Measurements from ENCODE around the gene INPP5E. TPM values are rescaled to one million over a fixed set of nuclear protein-coding genes. Genes with fewer than 3 reads are reported as not detected.

INPP5E gene
- total and polyA plus RNA-seq, 8 donors, result 3.2 to 32.1 (median 8.6) TPM

- no peak for TF ChIP-seq POLR2A (IDR thresholded peaks at IDR 0.05)
- peaks cover 93 to 100% (median 100%) of the 10 kb centered on the region in 4 donors for H3K36me3 ChIP-seq
- 89 to 93% (median 93%) methylated on average over 28 to 48 of the region's 48 CpGs for WGBS, 5 donors
Observed at GRCh38 chr9:136418182-136419091, 21.2 kb downstream of the INPP5E start.

GRCh38 chr9:136416914-136417313 lies 22.7 kb downstream of the INPP5E start:
- intact Hi-C loops (cut with DNase I; ENCODE audit: low total_unique reads), result no loop called here
- no peak for DNase-seq
- H3K27me3 ChIP-seq, result no peaks in the 10 kb centered on the region
- WGBS, 5 donors, result 89 to 92% (median 92%) methylated on average over 19 of the region's 19 CpGs
- H3K4me1 ChIP-seq, result peaks cover under 1 to 5% (median 3%) of the 10 kb centered on the region in 4 donors
- TF ChIP-seq, protein P1, sequence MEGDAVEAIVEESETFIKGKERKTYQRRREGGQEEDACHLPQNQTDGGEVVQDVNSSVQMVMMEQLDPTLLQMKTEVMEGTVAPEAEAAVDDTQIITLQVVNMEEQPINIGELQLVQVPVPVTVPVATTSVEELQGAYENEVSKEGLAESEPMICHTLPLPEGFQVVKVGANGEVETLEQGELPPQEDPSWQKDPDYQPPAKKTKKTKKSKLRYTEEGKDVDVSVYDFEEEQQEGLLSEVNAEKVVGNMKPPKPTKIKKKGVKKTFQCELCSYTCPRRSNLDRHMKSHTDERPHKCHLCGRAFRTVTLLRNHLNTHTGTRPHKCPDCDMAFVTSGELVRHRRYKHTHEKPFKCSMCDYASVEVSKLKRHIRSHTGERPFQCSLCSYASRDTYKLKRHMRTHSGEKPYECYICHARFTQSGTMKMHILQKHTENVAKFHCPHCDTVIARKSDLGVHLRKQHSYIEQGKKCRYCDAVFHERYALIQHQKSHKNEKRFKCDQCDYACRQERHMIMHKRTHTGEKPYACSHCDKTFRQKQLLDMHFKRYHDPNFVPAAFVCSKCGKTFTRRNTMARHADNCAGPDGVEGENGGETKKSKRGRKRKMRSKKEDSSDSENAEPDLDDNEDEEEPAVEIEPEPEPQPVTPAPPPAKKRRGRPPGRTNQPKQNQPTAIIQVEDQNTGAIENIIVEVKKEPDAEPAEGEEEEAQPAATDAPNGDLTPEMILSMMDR (IDR thresholded peaks at IDR 0.05), result no peak
- TF ChIP-seq POLR2AphosphoS5 (IDR thresholded peaks at IDR 0.05) (no peak), POLR2A (IDR thresholded peaks at IDR 0.05) (no peak)
- no peaks in the 10 kb centered on the region for H3K9me3 ChIP-seq
- peaks cover 85 to 100% (median 97%) of the 10 kb centered on the region in 4 donors for H3K36me3 ChIP-seq
- H3K4me3 ChIP-seq, result no peak overlapping the region
- H3K27ac ChIP-seq, result no peak overlapping the region

More at GRCh38 chr9:136418182-136419091, 21.2 kb downstream of the INPP5E start:
- no peak for DNase-seq
- intact Hi-C loops (cut with DNase I; ENCODE audit: low total_unique reads), result no loop called here
- Histone ChIP-seq H3K27ac (no peak overlapping the region), H3K9me3 (no peaks in the 10 kb centered on the region), H3K4me1 (no peaks in the 10 kb centered on the region), H3K4me3 (no peak overlapping the region), H3K27me3 (no peaks in the 10 kb centered on the region)

GRCh38 chr9:136416427-136416826 lies 23.2 kb downstream of the INPP5E start:
- H3K27me3 ChIP-seq, result no peaks in the 10 kb centered on the region
- H3K9me3 ChIP-seq, result no peaks in the 10 kb centered on the region
- no peak for DNase-seq
- H3K4me1 ChIP-seq, result peaks cover 5 to 10% (median 8%) of the 10 kb centered on the region in 4 donors
- H3K27ac ChIP-seq, result no peak overlapping the region
- peaks cover 81 to 96% (median 93%) of the 10 kb centered on the region in 4 donors for H3K36me3 ChIP-seq
- TF ChIP-seq, protein P1 (IDR thresholded peaks at IDR 0.05), result no peak
- no peak for TF ChIP-seq EP300 (IDR thresholded peaks at IDR 0.05)
- intact Hi-C loops (cut with DNase I; ENCODE audit: low total_unique reads), result no loop called here
- 92 to 96% (median 95%) methylated on average over 8 of the region's 8 CpGs for WGBS, 5 donors
- no peak overlapping the region for H3K4me3 ChIP-seq

GRCh38 chr9:136412962-136413361 lies 26.7 kb downstream of the INPP5E start:
- no peak overlapping the region for H3K27ac ChIP-seq
- no peaks in the 10 kb centered on the region for H3K9me3 ChIP-seq
- TF ChIP-seq POLR2A (IDR thresholded peaks at IDR 0.05), result no peak
- TF ChIP-seq POLR2AphosphoS5 (IDR thresholded peaks at IDR 0.05), result no peak
- no peak for TF ChIP-seq EP300 (IDR thresholded peaks at IDR 0.05)
- TF ChIP-seq, protein P1 (IDR thresholded peaks at IDR 0.05), result no peak
- no peak overlapping the region for H3K4me3 ChIP-seq
- 68 to 77% (median 73%) methylated on average over 9 of the region's 9 CpGs for WGBS, 5 donors
- no peaks in the 10 kb centered on the region for H3K27me3 ChIP-seq
- peaks cover 22 to 34% (median 30%) of the 10 kb centered on the region in 4 donors for H3K4me1 ChIP-seq
- DNase-seq, result peak in 1 of 2 donors; percentile 34
- intact Hi-C loops (cut with DNase I; ENCODE audit: low total_unique reads), result no loop called here
- H3K36me3 ChIP-seq, result peaks cover 50 to 61% (median 59%) of the 10 kb centered on the region in 4 donors
